Hepatic stellate cell (primary cell): Measurements from ENCODE around the gene ANXA7.
"Not testable (repeated sequence)": the region's sequence is repeated elsewhere in the genome, so short reads cannot be mapped to it uniquely, and the experiment has no call there.

Experiments
- DNase-seq: peaks from one replicate; pipeline ENCODE4 v3.0.0; 2011; ENCODE audit warnings: low spot score

Gene ANXA7

DNA sequence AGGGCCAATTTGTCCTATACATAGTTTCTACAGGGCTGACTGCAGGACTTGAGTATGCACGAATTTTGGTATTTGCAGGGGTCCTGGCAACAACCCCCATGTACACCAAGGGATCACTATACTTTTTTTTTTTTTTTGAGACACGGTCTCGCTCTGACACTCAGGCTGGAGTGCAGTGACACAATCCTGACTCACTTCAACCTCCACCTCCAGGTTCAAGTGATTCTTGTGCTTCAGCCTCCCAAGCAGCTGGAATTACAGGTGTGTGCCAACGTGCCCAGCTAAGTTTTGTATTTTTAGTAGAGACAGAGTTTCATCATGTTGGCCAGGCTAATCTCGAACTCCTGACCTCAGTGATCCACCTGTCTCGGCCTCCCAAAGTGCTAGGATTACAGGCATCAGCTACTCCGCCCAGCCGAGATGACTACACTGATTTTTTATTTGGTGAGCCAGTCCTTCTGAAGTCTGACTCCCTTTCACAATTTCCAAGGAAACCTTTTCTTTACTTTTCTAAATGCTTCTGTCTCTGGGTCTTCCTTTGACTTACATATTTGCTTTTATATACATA is 75.0 kb downstream of the ANXA7 start:
- DNase-seq: no peak

- no peak for DNase-seq
Measured at GRCh38 chr10:73333202-73333601, 80.7 kb downstream of the ANXA7 start.

- no peak for DNase-seq
Measured at GRCh38 chr10:73332379-73332778, 81.5 kb downstream of the ANXA7 start.

- DNase-seq: not testable (repeated sequence)
Measured at GRCh38 chr10:73328523-73328922, 85.3 kb downstream of the ANXA7 start.

GRCh38 chr10:73325290-73325689 is 88.6 kb downstream of the ANXA7 start:
- DNase-seq: not testable (repeated sequence)
